Activated CD8-positive, alpha-beta memory T cell treated with anti-CD3 and anti-CD28 coated beads for 1 hour (primary cell): ENCODE data around the gene FGF5.
"Not testable (repeated sequence)": the region's sequence is repeated elsewhere in the genome, so short reads cannot be mapped to it uniquely, and the experiment has no call there.

Experiments
- DNase-seq, 2 donors: peaks; one replicate each; pipeline ENCODE4 v3.0.0-alpha.2; 2020; ENCODE audit warnings: low read depth in 1 of 2; ENCODE audit errors: extremely low read depth in 1 of 2

FGF5 gene, protein sequence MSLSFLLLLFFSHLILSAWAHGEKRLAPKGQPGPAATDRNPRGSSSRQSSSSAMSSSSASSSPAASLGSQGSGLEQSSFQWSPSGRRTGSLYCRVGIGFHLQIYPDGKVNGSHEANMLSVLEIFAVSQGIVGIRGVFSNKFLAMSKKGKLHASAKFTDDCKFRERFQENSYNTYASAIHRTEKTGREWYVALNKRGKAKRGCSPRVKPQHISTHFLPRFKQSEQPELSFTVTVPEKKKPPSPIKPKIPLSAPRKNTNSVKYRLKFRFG

DNA sequence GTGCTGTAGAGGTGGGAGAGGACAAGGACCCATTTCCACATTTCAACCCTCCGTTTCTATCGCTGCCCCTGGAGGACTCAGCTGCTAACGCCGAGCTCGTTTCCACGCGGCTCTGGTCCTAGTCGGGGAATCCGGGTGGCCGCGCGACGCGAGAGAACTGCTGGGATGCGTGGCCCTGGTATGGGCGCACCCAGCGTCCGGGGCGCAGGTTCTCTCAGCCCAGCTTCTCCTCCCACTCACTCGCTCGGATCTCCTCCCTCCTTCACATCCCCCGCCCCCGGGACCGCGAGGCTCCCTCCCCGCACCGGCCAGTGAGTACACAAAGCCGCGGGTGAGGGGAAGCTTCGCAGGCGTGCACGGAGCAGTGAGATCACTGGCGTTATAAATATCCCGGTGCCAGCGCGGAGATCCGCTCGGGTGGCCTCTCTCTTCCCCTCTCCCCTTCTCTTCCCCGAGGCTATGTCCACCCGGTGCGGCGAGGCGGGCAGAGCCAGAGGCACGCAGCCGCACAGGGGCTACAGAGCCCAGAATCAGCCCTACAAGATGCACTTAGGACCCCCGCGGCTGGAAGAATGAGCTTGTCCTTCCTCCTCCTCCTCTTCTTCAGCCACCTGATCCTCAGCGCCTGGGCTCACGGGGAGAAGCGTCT, at the start of gene FGF5:
Gene FGF5, plus strand, starts transcription at position 412 of the 649 bp plus-strand sequence. Its CDS starts 161 bp downstream, at position 573.
- DNase-seq: no peak

DNA sequence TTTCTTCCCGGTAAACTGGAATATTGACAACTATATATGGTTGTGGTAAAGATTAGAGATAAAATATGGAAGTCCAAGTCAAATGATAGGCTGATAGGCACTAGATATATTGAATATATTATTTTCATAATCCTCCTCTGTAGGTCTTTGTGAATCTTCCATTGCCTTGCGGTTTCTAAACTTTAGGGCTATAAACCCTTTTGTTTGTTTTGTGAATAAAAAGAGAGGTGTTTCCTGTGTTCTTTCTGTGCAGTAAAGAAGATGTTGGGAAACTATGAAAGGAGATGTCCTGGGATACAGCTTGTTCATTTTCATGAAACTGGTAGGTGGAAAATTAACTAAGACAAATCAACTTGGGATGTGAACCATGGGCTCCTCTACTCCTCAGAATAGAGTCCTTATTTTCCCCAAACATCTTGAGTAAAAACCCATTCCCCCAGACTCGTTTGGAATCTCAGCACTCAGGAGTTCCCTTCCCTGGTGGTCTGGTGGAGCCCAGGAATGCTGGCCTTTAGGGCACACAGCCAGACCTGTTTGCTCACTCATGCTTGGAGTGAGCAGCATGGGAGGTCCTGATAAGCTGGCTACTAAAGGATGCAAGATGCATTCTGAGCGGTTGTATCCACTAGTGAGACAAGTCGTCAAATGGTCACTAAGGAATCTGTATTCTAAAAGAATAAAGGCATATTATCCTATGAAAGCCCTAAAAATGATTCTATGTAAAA, 47.0 kb upstream of the FGF5 start:
- no peak for DNase-seq

DNA sequence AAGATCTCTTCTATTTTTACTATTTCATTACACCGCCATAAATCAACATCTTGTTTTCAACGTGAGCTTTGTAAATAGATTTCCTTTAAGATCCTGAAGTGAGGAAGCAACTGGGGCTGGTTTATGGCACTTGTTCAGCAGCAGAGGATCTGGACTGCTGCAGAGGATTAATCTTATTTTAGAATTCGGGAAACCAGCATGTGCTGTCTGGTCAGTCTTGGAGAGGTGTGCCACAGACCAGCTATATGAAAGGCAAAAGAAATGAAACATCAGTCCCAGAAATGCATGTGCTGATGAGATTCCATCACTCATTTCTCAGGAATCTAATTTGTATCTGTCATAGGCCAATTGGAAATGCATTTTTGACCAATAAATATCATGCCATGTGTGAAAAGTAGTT, 45.8 kb upstream of the FGF5 start:
- DNase-seq: no peak

DNA sequence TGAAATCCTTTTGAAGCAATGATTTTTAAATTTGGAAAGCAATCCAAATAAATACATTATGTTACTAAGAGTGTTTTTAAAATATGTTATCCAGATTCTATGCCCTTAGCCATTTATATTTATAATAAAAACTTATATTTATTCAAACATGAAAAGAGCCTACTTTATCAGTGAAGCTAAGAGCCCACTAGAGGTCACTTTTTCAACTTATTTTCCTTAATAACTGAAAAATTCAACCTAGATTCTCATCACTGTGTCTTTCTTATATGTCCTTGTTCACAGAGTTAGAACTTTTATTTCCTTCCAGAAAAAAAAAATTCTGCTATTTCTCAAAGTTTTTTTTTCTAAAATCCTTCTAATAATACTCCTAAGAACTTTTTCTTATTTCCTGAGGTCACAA, 45.3 kb upstream of the FGF5 start:
- no peak for DNase-seq

DNA sequence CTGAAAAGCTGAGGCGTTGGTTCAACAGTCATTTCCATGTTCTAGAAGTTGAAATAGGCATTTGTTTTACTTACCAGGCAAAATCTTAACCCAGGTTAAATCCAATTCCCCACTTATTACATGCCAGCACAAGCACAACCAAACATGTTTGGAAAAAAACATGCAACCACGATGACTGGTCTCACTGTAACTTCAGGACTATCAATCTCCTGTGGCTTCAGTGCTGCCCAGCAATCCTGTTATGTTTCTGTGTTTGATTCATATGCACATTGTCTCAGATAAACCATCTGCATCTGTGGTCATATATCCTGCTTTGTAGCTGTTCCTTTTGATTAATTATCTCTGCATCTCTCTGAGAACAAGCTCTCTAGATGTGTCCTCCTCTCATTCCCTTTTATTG, 40.9 kb upstream of the FGF5 start:
- no peak for DNase-seq

DNA sequence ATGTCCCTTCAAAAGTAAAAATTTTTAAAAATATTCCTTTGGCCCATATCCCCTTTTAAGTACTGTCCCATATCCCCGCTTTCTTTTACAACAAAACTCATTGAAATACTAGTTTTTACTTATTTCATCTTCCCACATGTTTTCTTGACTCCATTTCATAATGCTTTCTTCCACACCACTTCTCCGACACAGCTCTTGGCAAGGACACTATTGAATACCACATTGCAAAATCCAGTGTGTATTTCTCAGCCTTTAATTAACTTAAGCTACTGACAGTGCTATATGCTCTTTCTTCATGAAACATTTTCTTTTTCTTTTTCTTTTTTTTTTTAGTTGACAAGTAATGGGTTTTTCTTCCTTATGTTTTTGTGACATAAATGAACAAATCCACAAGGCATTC, 40.4 kb upstream of the FGF5 start:
- DNase-seq: no peak

DNA sequence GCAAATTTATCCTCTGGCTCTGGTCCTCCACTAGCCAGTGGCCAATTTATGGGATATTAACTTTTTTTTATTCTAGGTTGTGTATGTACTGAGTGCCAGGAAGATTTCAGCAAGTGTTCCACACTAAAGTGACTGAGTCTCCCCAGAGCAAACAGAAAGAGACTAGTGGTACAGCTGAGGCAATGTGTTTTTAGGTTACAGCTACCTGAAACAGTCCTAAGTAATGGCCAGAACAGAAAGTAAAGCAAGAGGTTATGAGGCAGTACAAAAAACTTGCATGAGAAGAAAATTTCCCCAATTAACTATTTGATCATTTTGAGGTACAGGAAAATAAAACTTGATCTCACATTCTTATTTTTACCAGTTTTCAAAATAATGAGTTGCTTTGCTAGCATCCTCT, 38.0 kb upstream of the FGF5 start:
- no peak for DNase-seq

DNA sequence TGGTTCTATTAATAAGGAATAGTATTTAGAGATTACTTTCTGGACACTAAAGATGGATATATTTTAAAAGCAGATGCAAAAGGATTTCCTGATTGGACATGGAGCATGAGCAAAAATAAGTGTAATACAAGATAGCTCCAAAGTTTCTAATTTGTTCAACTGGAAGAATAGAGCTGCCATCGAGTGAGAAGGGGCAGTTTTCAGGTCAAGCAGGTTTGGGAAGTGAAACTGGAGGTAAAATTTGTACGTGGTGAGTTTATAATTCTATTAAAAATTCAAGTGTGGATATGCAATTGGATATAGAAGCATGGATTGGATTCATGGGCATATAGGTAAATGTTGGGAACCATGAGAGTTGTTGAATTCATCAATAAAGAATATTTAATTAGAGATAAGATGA, 37.3 kb upstream of the FGF5 start:
- DNase-seq: no peak

DNA sequence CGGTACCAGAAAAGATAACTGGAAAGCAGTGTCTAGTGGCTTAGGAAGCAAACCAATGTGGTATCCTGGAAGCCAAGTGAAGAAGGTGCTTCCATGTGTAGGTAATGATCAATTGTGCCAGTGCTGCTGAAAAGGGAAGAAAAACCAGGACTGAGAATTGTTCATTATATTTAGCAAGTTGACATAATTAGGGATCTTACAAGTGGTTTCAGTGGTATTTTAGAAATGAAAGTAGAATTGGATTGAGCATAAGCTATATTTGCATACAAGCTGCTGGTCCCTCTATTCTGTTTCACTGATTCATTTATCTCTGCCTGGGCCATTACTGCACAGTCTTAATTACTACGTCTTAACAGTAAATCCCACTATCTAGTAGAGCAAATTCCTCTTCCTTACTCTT, 36.9 kb upstream of the FGF5 start:
- DNase-seq: no peak

DNA sequence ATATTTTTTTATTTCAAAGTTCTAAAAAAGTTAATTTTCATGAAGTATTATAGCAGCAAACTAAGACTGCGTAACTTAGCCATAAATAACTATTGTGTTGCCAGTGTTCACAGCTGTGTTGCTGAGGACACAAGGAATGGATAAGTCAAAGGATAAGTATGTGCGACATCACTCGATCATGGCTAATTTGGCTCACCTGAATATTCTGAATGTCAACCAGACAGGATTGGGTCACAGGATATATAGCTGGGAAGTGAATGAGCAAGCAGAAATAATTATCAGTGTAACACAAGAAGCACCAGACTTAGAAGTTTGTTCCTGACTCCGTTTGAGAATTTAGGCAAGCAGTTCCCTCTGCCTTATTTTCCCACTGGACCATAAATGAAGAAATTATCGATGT, 35.3 kb upstream of the FGF5 start:
- DNase-seq: no peak

DNA sequence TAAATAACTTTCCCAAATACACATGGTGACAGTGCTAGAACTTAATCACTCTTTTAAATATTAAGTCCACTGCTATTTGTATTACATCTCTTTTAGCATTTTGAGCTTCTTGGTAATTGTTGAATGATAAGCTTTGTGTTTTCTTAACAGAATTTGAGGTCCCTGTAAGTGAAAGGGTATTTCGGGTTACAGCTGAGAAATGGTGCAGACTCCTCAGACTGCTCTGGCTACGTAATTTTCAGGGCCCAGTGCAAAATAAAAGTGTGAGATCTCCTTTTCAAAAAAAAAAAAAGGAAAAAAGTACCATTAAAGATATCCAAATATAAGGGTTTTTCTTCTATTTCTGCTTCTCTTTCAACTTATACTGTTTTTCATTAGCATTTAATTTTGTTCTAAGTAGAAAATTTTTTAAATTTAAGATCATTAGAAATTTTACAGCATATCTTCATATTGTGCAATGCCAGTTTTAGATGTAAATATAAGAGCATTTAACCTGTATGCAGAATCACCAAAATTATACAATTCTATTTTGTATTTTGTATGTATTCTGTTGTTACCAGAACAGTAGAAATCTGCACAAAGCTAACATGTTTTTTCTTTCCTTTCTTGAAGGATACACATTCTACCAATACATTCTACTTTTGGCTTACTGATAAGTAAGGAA, 33.6 kb upstream of the FGF5 start:
- DNase-seq: no peak

DNA sequence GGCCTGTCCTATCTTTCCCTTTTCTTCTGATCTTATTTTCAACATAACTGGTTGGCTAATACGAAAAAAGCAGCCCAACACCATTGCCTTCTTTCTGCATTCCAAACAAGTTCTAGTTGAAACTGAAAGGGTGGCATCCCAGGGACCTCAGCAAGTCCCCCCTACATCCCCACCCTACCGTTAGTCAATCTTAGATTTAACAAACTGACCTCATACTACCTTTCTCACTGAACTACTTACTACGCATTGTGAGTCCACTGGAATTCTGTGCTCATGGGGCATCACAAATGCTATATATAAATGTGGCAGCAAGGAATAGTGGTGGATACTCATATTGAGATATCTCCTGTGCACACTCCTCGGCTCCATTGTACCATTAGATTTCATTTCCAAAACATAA, 33.1 kb upstream of the FGF5 start:
- DNase-seq: no peak

DNA sequence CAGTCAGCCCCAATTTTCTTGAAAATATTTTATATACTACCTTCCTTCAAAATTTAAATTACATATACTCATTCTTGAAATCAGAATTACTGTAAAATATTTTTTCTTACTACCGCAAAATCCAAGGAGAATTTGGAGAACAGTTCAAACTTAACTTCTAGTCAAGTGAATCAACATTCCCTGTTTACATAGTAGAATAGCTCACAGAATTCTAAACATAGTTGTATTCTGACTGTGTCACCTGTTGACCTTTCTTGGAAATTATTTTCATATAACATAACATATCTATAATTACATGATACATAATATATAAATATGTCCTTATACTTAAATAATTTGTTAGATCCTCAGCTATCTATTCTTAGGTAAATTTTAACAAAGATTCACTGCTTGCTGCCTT, 31.0 kb upstream of the FGF5 start:
- no peak for DNase-seq

DNA sequence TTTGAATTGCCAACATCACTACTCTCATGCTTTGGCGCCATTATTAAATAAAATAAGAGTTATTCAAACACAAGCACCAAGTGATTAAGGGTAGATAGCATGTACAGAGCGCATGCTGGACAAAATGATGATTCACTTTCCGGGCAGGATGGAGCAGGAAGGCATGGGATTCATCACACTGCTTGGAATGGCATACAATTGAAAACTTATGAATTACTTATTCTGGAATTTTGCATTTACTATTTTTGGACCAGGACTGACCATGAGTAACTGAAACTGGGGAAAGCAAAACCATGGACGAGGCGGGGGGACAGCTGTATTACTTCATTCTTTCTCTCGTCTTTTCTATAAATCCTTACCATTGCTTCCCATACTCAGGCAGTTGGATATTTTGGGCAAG, 28.5 kb upstream of the FGF5 start:
- no peak for DNase-seq

DNA sequence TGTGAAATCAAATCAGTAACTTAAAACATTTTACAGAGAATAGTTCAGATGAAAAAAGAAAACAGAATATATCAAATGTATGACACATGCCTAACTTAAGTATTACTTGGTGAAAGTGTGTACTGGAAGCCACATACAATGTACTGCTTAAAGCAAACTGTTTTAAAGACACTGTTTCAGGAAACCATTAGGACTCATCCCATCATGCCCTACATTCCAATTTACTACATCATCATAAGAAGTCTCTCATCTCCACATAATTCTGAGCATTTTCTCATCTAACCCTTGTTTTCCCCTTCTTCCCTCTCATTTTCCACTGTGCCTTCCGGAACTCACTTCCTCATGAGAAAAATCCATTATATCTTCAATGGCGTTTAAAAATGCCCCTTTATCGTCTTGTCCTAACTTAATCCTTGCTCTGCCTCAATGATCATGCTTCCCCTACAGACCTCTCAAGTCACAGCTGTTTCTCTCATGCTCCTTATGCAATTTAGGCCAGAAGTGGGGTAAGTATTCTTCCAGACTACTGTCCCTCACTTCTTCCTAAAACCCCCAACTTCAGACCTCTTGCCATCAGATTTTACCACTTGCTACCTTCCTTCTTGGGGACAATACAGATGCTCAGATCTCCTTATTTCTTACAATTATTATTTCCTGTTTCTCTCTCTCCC, 26.8 kb upstream of the FGF5 start:
- no peak for DNase-seq

DNA sequence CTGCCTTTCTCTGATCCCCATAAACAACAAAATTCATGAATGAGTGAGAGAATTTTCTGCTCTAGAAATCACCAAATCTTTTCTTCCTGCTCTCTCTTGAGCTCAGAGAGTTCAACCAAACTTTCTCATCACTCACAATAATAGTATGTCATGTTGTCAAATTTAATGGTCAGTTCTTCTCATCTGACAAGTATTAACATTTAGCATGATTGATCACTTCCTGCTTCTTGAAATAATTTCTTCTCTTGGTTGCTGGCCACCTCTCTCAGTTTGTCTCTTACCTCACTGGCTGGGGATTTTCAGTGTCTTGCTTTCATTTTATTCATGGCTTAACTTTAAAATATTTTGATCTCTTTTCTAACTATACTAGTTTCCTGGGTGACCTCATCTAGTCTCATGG, 25.5 kb upstream of the FGF5 start:
- DNase-seq: no peak

DNA sequence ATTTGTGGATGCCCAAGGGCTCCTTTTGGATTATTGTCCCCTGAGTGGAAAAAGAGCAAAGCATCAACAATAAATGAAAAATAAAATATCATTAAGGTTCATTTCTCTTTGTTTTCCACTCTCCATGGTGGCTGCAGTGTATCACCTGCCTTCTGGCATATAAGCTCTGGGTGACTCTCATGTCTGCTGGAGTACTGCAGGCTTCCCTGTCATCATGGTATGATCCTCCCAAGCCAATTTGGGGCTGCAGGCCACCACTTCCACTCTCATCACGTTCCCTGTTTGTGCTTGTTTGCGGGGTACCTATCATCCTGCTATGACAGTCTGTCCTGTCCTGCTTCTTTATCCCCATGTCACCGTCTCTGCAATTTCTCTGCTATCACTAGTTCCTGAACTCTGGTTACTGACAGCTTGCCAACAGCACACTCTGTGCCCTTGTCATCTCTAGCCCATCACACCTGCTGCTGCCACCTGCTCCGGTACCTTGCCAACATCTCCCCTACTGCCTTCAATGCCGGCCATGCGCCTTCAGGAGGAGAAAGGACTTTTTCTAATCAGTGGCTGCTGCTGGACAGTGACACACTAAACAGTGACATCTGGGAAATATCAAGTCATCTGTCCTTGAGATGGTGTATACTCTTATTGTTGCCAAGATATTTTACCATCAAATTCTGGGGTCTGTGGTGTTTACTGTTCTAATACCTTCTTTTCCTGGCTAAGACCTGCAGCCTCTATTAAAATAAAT, 23.0 kb upstream of the FGF5 start:
- DNase-seq: no peak

DNA sequence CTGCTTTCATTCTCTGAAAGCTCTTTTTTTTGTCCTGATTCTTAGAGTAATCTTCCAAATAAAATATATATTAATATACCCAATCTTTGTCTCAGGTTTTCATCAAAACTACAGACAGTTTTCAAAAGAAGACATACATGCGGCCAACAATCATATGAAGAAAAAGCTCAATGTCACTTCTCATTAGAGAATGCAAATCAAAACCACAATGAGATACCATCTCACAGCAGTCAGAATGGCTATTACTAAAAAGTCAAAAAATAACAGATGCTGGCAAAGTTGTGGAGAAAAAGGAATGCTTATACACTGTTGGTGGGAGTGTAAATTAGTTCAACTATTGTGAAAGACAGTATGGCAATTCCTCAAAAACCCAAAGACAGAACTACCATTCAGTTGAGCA, 19.0 kb upstream of the FGF5 start:
- not testable (repeated sequence) for DNase-seq

DNA sequence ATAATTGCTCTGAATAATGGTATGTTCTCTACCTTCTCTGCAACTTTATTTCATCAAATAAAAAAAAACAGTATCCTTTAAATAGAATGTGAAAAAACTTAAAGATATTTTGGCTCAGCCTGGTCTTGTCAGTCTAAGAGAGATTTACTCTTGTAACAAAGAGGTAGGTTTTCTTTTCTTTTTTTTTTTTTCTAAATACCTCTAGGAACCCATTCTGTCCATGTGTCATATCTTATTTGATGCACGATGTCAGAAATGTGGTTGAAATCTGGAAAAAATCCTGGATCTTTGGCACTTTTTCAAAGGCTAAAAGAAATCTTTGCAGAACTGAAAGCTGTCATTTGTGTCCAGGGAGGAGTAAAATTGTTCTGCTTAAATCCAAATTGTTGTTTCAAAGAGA, 17.3 kb upstream of the FGF5 start:
- DNase-seq: no peak

DNA sequence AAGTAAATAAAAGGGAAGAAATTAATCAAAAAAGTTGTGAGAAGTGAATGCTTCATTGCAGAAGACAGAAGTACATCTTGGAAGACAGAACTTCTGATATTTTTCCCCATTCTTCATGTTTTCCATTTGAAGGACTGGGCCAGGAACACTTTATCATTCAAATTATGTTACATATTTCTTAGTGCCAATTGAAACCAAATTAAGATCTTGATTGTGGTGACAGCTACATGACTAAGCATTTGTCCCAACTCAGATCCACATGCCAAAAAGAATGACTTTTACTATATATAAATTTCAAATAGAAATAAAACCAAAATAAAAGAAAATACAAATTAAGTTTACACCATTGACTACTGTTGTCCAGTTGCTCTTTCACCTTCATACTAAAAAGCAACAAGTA, 14.0 kb upstream of the FGF5 start:
- no peak for DNase-seq

DNA sequence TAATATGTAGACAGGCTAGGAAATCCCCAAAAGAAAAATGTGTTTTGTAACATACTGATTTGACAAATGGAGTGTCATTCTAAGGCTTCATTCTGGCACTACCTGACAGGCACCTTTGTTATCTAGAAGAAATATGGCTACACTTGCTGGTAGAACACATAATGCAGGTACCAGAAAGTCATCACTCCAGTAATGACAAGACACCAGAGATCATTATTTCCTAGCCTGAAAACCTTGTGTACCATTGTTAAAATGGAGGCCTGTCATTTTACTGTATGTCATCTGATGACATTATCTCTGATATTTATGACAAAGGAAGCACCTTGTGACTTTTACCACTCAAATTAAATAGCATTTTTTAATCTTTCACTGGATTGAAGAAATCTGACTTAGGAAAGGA, 13.5 kb upstream of the FGF5 start:
- no peak for DNase-seq
